BE2C (cell line): ENCODE data around the gene NLRP9.

Source experiments
- DNase-seq: peaks from one replicate; pipeline ENCODE4 v3.0.0-alpha.2; 2020
- H3K27me3 ChIP-seq: fragments of 250-450 bp; sonication (Bioruptor Pico); 2 replicates; pipeline ENCODE4 v1.5.1; 2020; ENCODE audit warnings: mild to moderate bottlenecking
- H3K36me3 ChIP-seq: fragments of 250-450 bp; sonication (Bioruptor Pico); 2 replicates; pipeline ENCODE4 v1.5.1; 2020; ENCODE audit warnings: mild to moderate bottlenecking
- H3K4me1 ChIP-seq: fragments of 250-450 bp; sonication (Bioruptor Pico); 2 replicates; pipeline ENCODE4 v1.5.1; 2020
- H3K4me3 ChIP-seq: 2 replicates; pipeline ENCODE4 v1.5.1; 2011; ENCODE audit warnings: low read depth, low read length
- H3K9me3 ChIP-seq: fragments of 250-450 bp; sonication (Bioruptor Pico); 2 replicates; pipeline ENCODE4 v1.5.1; 2020
- CTCF ChIP-seq: IDR thresholded peaks from 2 replicates; pipeline ENCODE4 v1.5.1; 2012; ENCODE audit warnings: mild to moderate bottlenecking, low read depth, low read length

NLRP9 gene

GRCh38 chr19:55670280-55671053 is 67.7 kb downstream of the NLRP9 start:
- peaks cover 70% of the 10 kb centered on the region for H3K36me3 ChIP-seq
- no peak for TF ChIP-seq CTCF
- H3K4me1 ChIP-seq: peaks cover 5% of the 10 kb centered on the region; the same call in 1 of the 2 replicates
- H3K27me3 ChIP-seq: no peaks in the 10 kb centered on the region
- DNase-seq: peak; percentile 49
- no peaks in the 10 kb centered on the region for H3K9me3 ChIP-seq
- H3K4me3 ChIP-seq: no peak overlapping the region

GRCh38 chr19:55669418-55670279 is 68.6 kb downstream of the NLRP9 start:
- H3K9me3 ChIP-seq: no peaks in the 10 kb centered on the region
- TF ChIP-seq CTCF: no peak
- H3K4me3 ChIP-seq: no peak overlapping the region
- peaks cover 5% of the 10 kb centered on the region; the same call in 1 of the 2 replicates for H3K4me1 ChIP-seq
- H3K27me3 ChIP-seq: no peaks in the 10 kb centered on the region
- H3K36me3 ChIP-seq: peaks cover 73% of the 10 kb centered on the region
- no peak for DNase-seq

- Histone ChIP-seq H3K27me3 (no peaks in the 10 kb centered on the region), H3K36me3 (peaks cover 77% of the 10 kb centered on the region), H3K9me3 (no peaks in the 10 kb centered on the region), H3K4me3 (no peak overlapping the region), H3K4me1 (peaks cover 5% of the 10 kb centered on the region; the same call in 1 of the 2 replicates)
- TF ChIP-seq CTCF: no peak
- no peak for DNase-seq
These were observed 69.4 kb downstream of the NLRP9 start for GRCh38 chr19:55668603-55669348.

- H3K36me3 ChIP-seq: peaks cover 80% of the 10 kb centered on the region
- H3K27me3 ChIP-seq: no peaks in the 10 kb centered on the region
- H3K4me1 ChIP-seq: no peaks in the 10 kb centered on the region; the same call in 1 of the 2 replicates
- no peak for DNase-seq
- no peak for TF ChIP-seq CTCF
- H3K9me3 ChIP-seq: no peaks in the 10 kb centered on the region
- H3K4me3 ChIP-seq: no peak overlapping the region
These were observed 70.2 kb downstream of the NLRP9 start for GRCh38 chr19:55667958-55668357.

GRCh38 chr19:55667511-55667910 is 70.7 kb downstream of the NLRP9 start:
- no peaks in the 10 kb centered on the region for H3K9me3 ChIP-seq
- peaks cover 85% of the 10 kb centered on the region for H3K36me3 ChIP-seq
- DNase-seq: no peak

More at GRCh38 chr19:55667511-55667910, 70.7 kb downstream of the NLRP9 start:
- TF ChIP-seq CTCF: no peak
- H3K4me3 ChIP-seq: no peak overlapping the region
- no peaks in the 10 kb centered on the region for H3K27me3 ChIP-seq
- no peaks in the 10 kb centered on the region; the same call in 1 of the 2 replicates for H3K4me1 ChIP-seq
